ENCODE results near the gene FARS2.

The FARS2 gene

GRCh38 chr6:5663739-5664138 lies 402.4 kb downstream of the FARS2 start:
- Mint-ChIP-seq H3K4me3 (no peak overlapping the region), H3K36me3 (ENCODE audit: low read depth) (peaks cover 8% of the 10 kb centered on the region), H3K9me3 (peaks cover 8% of the 10 kb centered on the region), H3K4me1 (ENCODE audit: low read depth) (peaks cover 48% of the 10 kb centered on the region), H3K27me3 (no peaks in the 10 kb centered on the region), H3K27ac (no peak overlapping the region)

GRCh38 chr6:5664149-5664548 lies 402.8 kb downstream of the FARS2 start:
- Mint-ChIP-seq H3K4me1 (ENCODE audit: low read depth) (peaks cover 48% of the 10 kb centered on the region), H3K27ac (no peak overlapping the region), H3K9me3 (peaks cover 8% of the 10 kb centered on the region), H3K36me3 (ENCODE audit: low read depth) (peaks cover 8% of the 10 kb centered on the region), H3K27me3 (no peaks in the 10 kb centered on the region), H3K4me3 (no peak overlapping the region)

- Mint-ChIP-seq H3K9me3 (peaks cover 8% of the 10 kb centered on the region), H3K4me1 (ENCODE audit: low read depth) (peaks cover 54% of the 10 kb centered on the region), H3K4me3 (peak overlapping the region; percentile 48), H3K27me3 (no peaks in the 10 kb centered on the region), H3K27ac (peak overlapping the region; percentile 81), H3K36me3 (ENCODE audit: low read depth) (peaks cover 8% of the 10 kb centered on the region)
Measured at GRCh38 chr6:5665173-5665572, 403.9 kb downstream of the FARS2 start.

- Mint-ChIP-seq H3K27me3 (no peaks in the 10 kb centered on the region), H3K27ac (peak overlapping the region; percentile 81), H3K4me3 (peak overlapping the region; percentile 48), H3K9me3 (peaks cover 8% of the 10 kb centered on the region), H3K4me1 (ENCODE audit: low read depth) (peaks cover 59% of the 10 kb centered on the region), H3K36me3 (ENCODE audit: low read depth) (peaks cover 8% of the 10 kb centered on the region)
Measured at GRCh38 chr6:5665667-5666066, 404.4 kb downstream of the FARS2 start.

- H3K4me3 Mint-ChIP-seq, result no peak overlapping the region
- H3K4me1 Mint-ChIP-seq (ENCODE audit: low read depth), result peaks cover 65% of the 10 kb centered on the region
- H3K27ac Mint-ChIP-seq, result no peak overlapping the region
Measured at GRCh38 chr6:5666695-5667094, 405.4 kb downstream of the FARS2 start.

GRCh38 chr6:5667737-5668136 lies 406.4 kb downstream of the FARS2 start:
- peak overlapping the region; percentile 31 for H3K27ac Mint-ChIP-seq
- peak overlapping the region; percentile 20 for H3K4me3 Mint-ChIP-seq
- no peaks in the 10 kb centered on the region for H3K36me3 Mint-ChIP-seq (ENCODE audit: low read depth)
- no peaks in the 10 kb centered on the region for H3K27me3 Mint-ChIP-seq
- peaks cover 3% of the 10 kb centered on the region for H3K9me3 Mint-ChIP-seq
- H3K4me1 Mint-ChIP-seq (ENCODE audit: low read depth), result peaks cover 75% of the 10 kb centered on the region

More at GRCh38 chr6:5666695-5667094, 405.4 kb downstream of the FARS2 start:
- H3K36me3 Mint-ChIP-seq (ENCODE audit: low read depth), result peaks cover 1% of the 10 kb centered on the region
- peaks cover 3% of the 10 kb centered on the region for H3K9me3 Mint-ChIP-seq
- H3K27me3 Mint-ChIP-seq, result no peaks in the 10 kb centered on the region

GRCh38 chr6:5670381-5670780 lies 409.1 kb downstream of the FARS2 start:
- peaks cover 60% of the 10 kb centered on the region for H3K4me1 Mint-ChIP-seq (ENCODE audit: low read depth)
- no peak overlapping the region for H3K4me3 Mint-ChIP-seq
- H3K27ac Mint-ChIP-seq, result no peak overlapping the region
- peaks cover 3% of the 10 kb centered on the region for H3K9me3 Mint-ChIP-seq
- H3K27me3 Mint-ChIP-seq, result no peaks in the 10 kb centered on the region
- no peaks in the 10 kb centered on the region for H3K36me3 Mint-ChIP-seq (ENCODE audit: low read depth)

GRCh38 chr6:5670811-5671561 lies 409.7 kb downstream of the FARS2 start:
- Mint-ChIP-seq H3K27me3 (no peaks in the 10 kb centered on the region), H3K4me1 (ENCODE audit: low read depth) (peaks cover 54% of the 10 kb centered on the region), H3K36me3 (ENCODE audit: low read depth) (no peaks in the 10 kb centered on the region), H3K9me3 (peaks cover 3% of the 10 kb centered on the region), H3K4me3 (peak overlapping the region; percentile 44), H3K27ac (peak overlapping the region; percentile 77)

- Mint-ChIP-seq H3K9me3 (no peaks in the 10 kb centered on the region), H3K4me3 (peak overlapping the region; percentile 44), H3K36me3 (ENCODE audit: low read depth) (no peaks in the 10 kb centered on the region), H3K27me3 (no peaks in the 10 kb centered on the region), H3K4me1 (ENCODE audit: low read depth) (peaks cover 45% of the 10 kb centered on the region), H3K27ac (peak overlapping the region; percentile 77)
Measured at GRCh38 chr6:5671601-5672559, 410.6 kb downstream of the FARS2 start.

- H3K36me3 Mint-ChIP-seq (ENCODE audit: low read depth), result no peaks in the 10 kb centered on the region
- H3K9me3 Mint-ChIP-seq, result no peaks in the 10 kb centered on the region
- peak overlapping the region; percentile 18 for H3K4me3 Mint-ChIP-seq
- H3K27ac Mint-ChIP-seq, result peak overlapping the region; percentile 29
- no peaks in the 10 kb centered on the region for H3K27me3 Mint-ChIP-seq
- H3K4me1 Mint-ChIP-seq (ENCODE audit: low read depth), result peaks cover 42% of the 10 kb centered on the region
Measured at GRCh38 chr6:5672581-5673011, 411.3 kb downstream of the FARS2 start.

GRCh38 chr6:5673019-5673790 lies 411.9 kb downstream of the FARS2 start:
- no peak overlapping the region for H3K27ac Mint-ChIP-seq
- no peaks in the 10 kb centered on the region for H3K36me3 Mint-ChIP-seq (ENCODE audit: low read depth)
- no peak overlapping the region for H3K4me3 Mint-ChIP-seq
- H3K4me1 Mint-ChIP-seq (ENCODE audit: low read depth), result peaks cover 38% of the 10 kb centered on the region
- no peaks in the 10 kb centered on the region for H3K27me3 Mint-ChIP-seq
- no peaks in the 10 kb centered on the region for H3K9me3 Mint-ChIP-seq

- H3K36me3 Mint-ChIP-seq (ENCODE audit: low read depth), result no peaks in the 10 kb centered on the region
- no peaks in the 10 kb centered on the region for H3K9me3 Mint-ChIP-seq
- no peaks in the 10 kb centered on the region for H3K27me3 Mint-ChIP-seq
- peaks cover 39% of the 10 kb centered on the region for H3K4me1 Mint-ChIP-seq (ENCODE audit: low read depth)
- no peak overlapping the region for H3K4me3 Mint-ChIP-seq
- H3K27ac Mint-ChIP-seq, result no peak overlapping the region
Measured at GRCh38 chr6:5674141-5674540, 412.8 kb downstream of the FARS2 start.

- no peaks in the 10 kb centered on the region for H3K9me3 Mint-ChIP-seq
- H3K27me3 Mint-ChIP-seq, result no peaks in the 10 kb centered on the region
- peaks cover 41% of the 10 kb centered on the region for H3K4me1 Mint-ChIP-seq (ENCODE audit: low read depth)
- H3K4me3 Mint-ChIP-seq, result no peak overlapping the region
- no peaks in the 10 kb centered on the region for H3K36me3 Mint-ChIP-seq (ENCODE audit: low read depth)
- H3K27ac Mint-ChIP-seq, result no peak overlapping the region
Measured at GRCh38 chr6:5674721-5675120, 413.4 kb downstream of the FARS2 start.

- Mint-ChIP-seq H3K4me1 (ENCODE audit: low read depth) (peaks cover 44% of the 10 kb centered on the region), H3K9me3 (no peaks in the 10 kb centered on the region), H3K36me3 (ENCODE audit: low read depth) (no peaks in the 10 kb centered on the region), H3K27ac (no peak overlapping the region), H3K27me3 (no peaks in the 10 kb centered on the region), H3K4me3 (no peak overlapping the region)
Measured at GRCh38 chr6:5676701-5677100, 415.4 kb downstream of the FARS2 start.

Data from stimulated activated naive CD8-positive, alpha-beta T cell treated with anti-CD3 and anti-CD28 coated beads, Interleukin-15, Interleukin-2, amounts not matched to agents 100 ng/mL and 50 ng/mL, for 24 hours (primary cell).